Upper lobe of right lung (tissue), 1 donor: Measurements from ENCODE around the gene PRCC. TPM values are rescaled to one million over a fixed set of nuclear protein-coding genes. Genes with fewer than 3 reads are reported as not detected.

Source experiments
- ATAC-seq: fragments of 200-7000 bp; cut with Tn5 transposase; one replicate; pipeline ENCODE4 v1.9.1; 2020; ENCODE audit warnings: mild to moderate bottlenecking, moderate library complexity
- DNase-seq: peaks from one replicate; pipeline ENCODE4 v3.0.0-alpha.2; 2020
- H3K27ac ChIP-seq: fragments of 200-600 bp; one replicate; pipeline ENCODE4 v1.8.0; 2022
- H3K27me3 ChIP-seq: fragments of 200-600 bp; one replicate; pipeline ENCODE4 v1.8.0; 2022; ENCODE audit warnings: mild to moderate bottlenecking
- H3K36me3 ChIP-seq: fragments of 200-600 bp; one replicate; pipeline ENCODE4 v1.8.0; 2022
- H3K4me1 ChIP-seq: fragments of 200-600 bp; one replicate; pipeline ENCODE4 v1.8.0; 2022
- H3K4me3 ChIP-seq: fragments of 200-600 bp; one replicate; pipeline ENCODE4 v1.8.0; 2022; ENCODE audit warnings: mild to moderate bottlenecking
- H3K9me3 ChIP-seq: fragments of 200-600 bp; one replicate; pipeline ENCODE4 v1.8.0; 2022
- CTCF ChIP-seq: fragments of 200-600 bp; IDR thresholded peaks from one replicate; pipeline ENCODE4 v1.8.0; 2022; ENCODE audit warnings: antibody characterized with exemption
- intact Hi-C: fragments of 100-400 bp; cut with DNase I; formaldehyde crosslinking; loops from one replicate; pipeline ENCODE4 v1.11.0; 2022
- long read RNA-seq: library from polyadenylated mRNA; unstranded; transcript quantifications from one replicate; pipeline ENCODE4 v2.0.0, GENCODE V29; 2021
- total RNA-seq: library from RNA; stranded (reverse); fragmentation: NEBNext Ultra II Directional; extraction: Animal tissue kit (Norgen Biotek cat#: 25700); gene quantifications from one replicate; pipeline ENCODE4 v1.2.1, GENCODE V29; 2021
- donor health status: DM: no; HTN: yes; CAD: no; lungs with severe emphysema.

PRCC gene, protein sequence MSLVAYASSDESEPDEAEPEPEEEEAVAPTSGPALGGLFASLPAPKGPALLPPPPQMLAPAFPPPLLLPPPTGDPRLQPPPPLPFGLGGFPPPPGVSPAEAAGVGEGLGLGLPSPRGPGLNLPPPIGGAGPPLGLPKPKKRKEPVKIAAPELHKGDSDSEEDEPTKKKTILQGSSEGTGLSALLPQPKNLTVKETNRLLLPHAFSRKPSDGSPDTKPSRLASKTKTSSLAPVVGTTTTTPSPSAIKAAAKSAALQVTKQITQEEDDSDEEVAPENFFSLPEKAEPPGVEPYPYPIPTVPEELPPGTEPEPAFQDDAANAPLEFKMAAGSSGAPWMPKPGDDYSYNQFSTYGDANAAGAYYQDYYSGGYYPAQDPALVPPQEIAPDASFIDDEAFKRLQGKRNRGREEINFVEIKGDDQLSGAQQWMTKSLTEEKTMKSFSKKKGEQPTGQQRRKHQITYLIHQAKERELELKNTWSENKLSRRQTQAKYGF
- 48.5 TPM for total RNA-seq
- long read RNA-seq, transcript PRCC-201 (7 exons, 2,105 nt), result major isoform, 57 of 77 reads
- long read RNA-seq, partial matches to known transcripts, result 10 of 77 reads
- long read RNA-seq, other reads (novel, unspliced or antisense), result 8 of 77 reads

- intact Hi-C loops, result no loop called here
- no peaks in the 10 kb centered on the region for H3K27me3 ChIP-seq
- peak; percentile 98 for DNase-seq
- peak; percentile 97 for ATAC-seq
- H3K27ac ChIP-seq, result peak within 1 kb of the TSS; percentile 91
- peaks cover 18% of the 10 kb centered on the region for H3K36me3 ChIP-seq
- peak within 1 kb of the TSS; percentile 88 for H3K4me3 ChIP-seq
- no peaks in the 10 kb centered on the region for H3K9me3 ChIP-seq
- peaks cover 35% of the 10 kb centered on the region for H3K4me1 ChIP-seq
- no peak for TF ChIP-seq CTCF
Measured at GRCh38 chr1:156767101-156767878, at the start of gene PRCC. TSS of gene PRCC (plus strand) at chr1:156767535. CDS start at chr1:156767772, 237 bp downstream.

- Histone ChIP-seq H3K4me1 (peaks cover 16% of the 10 kb centered on the region), H3K4me3 (no peak overlapping the region), H3K9me3 (no peaks in the 10 kb centered on the region), H3K27ac (no peak overlapping the region), H3K36me3 (peaks cover 47% of the 10 kb centered on the region), H3K27me3 (no peaks in the 10 kb centered on the region)
- TF ChIP-seq CTCF, result no peak
- DNase-seq, result no peak
- no peak for ATAC-seq
- intact Hi-C loops, result no loop called here
Measured at GRCh38 chr1:156721131-156721530, 46.2 kb upstream of the PRCC start.

DNA sequence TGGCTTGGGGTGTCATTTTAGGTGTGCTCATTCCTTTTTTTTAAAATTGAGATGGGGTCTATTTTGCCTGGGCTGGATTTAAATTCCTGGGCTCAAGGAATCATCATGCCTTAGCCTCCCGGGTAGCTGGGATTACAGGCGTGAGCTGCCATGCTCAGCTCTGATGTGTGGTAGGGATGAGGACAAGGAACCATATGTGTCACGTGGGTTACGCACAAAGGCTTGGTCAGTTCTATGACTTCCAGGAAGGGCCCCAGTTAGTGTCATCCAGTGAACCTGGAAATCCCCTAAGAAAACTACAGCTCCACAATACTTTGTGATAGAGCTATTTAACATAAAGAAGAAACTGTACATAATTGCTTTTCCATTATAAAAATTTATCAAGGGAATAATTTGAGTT lies 45.8 kb upstream of the PRCC start:
- peaks cover 47% of the 10 kb centered on the region for H3K36me3 ChIP-seq
- intact Hi-C loops, result no loop called here
- no peak overlapping the region for H3K4me3 ChIP-seq

GRCh38 chr1:156725683-156726280 lies 41.6 kb upstream of the PRCC start:
- ATAC-seq, result peak; percentile 85
- no peaks in the 10 kb centered on the region for H3K9me3 ChIP-seq
- H3K4me1 ChIP-seq, result peaks cover 39% of the 10 kb centered on the region
- no peak overlapping the region for H3K27ac ChIP-seq
- H3K36me3 ChIP-seq, result peaks cover 44% of the 10 kb centered on the region
- H3K27me3 ChIP-seq, result no peaks in the 10 kb centered on the region
- peak; percentile 97 for TF ChIP-seq CTCF
- peak; percentile 93 for DNase-seq
- intact Hi-C loops, result loop anchor here (5.0 kb wide), 1 partner anchor 33 kb away; no protein-coding TSS in a partner anchor
- H3K4me3 ChIP-seq, result peak overlapping the region; percentile 79

More for the DNA sequence above, 45.8 kb upstream of the PRCC start:
- no peak overlapping the region for H3K27ac ChIP-seq
- TF ChIP-seq CTCF, result no peak
- DNase-seq (no peak), ATAC-seq (no peak)
- peaks cover 20% of the 10 kb centered on the region for H3K4me1 ChIP-seq
- no peaks in the 10 kb centered on the region for H3K27me3 ChIP-seq
- H3K9me3 ChIP-seq, result no peaks in the 10 kb centered on the region

DNA sequence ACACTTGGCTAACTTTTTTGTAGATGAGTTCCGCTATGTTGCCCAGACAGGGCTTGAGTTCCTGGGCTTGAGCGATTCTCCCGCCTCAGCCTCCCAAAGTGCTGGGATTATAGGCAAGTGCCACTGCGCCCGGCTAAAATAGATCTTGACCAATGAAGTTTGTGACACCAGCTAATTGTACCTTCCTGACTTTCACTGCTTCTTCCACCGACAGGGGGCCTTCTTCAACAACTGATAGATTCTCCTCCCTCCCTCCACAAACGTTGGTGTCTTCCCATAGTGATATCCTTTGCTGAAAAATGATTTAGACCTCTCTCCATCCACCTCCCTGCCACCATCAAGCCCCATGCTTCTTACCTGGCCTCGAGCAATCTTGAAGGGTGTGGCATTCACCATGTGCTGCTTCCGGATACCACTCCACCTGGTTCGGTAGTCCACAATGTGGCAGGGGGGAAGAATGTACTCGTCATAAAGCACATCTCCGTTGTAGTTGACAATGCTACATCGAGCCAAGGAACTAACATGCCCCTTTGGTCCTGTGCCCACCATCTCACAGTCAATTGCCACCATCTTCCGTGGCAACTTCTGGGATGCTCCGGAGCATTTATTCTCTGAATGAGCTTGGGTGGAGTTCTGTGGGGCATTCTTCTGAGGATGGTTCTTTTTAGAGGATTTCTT lies 40.6 kb upstream of the PRCC start:
- H3K36me3 ChIP-seq, result peaks cover 35% of the 10 kb centered on the region
- intact Hi-C loops, result loop anchor here (5.0 kb wide), 1 partner anchor 34 kb away; no protein-coding TSS in a partner anchor
- H3K27ac ChIP-seq, result no peak overlapping the region
- peak overlapping the region; percentile 79 for H3K4me3 ChIP-seq
- peaks cover 39% of the 10 kb centered on the region for H3K4me1 ChIP-seq
- DNase-seq (no peak), ATAC-seq (no peak)
- H3K9me3 ChIP-seq, result no peaks in the 10 kb centered on the region
- TF ChIP-seq CTCF, result peak; percentile 45
- no peaks in the 10 kb centered on the region for H3K27me3 ChIP-seq
